PFSK-1 (cell line): ENCODE results near the gene B3GNT2.

ENCODE experiments used
- FOXP2 ChIP-seq: optimal IDR thresholded peaks from 2 replicates; pipeline ENCODE3; 2011; ENCODE audit warnings: borderline replicate concordance, control low read depth, inconsistent platforms; ENCODE audit not compliant: insufficient read depth; ENCODE audit errors: extremely low read length, extremely low read depth
- POLR2AphosphoS5 ChIP-seq: IDR thresholded peaks from 2 replicates; pipeline ENCODE4 v1.6.1; 2012; ENCODE audit warnings: low read depth, mild to moderate bottlenecking, control low read depth, low read length, moderate library complexity
- SIN3A ChIP-seq: IDR thresholded peaks from 2 replicates; pipeline ENCODE4 v1.6.1; 2012; ENCODE audit warnings: mild to moderate bottlenecking, low read length, moderate library complexity, borderline replicate concordance; ENCODE audit not compliant: insufficient read depth
- TAF1 ChIP-seq: IDR thresholded peaks from 2 replicates; pipeline ENCODE4 v1.6.1; 2012; ENCODE audit warnings: low read length, control low read depth, borderline replicate concordance; ENCODE audit not compliant: insufficient read depth
- TF ChIP-seq, protein P1 (sequence below), 2 experiments: IDR thresholded peaks; 2 replicates each; pipeline versions ENCODE4 v1.6.1 to v1.8.0; 2011 to 2012; ENCODE audit warnings: low read depth in 2 of 2, low read length in 2 of 2, control low read depth in 1 of 2, inconsistent platforms in 1 of 2, mild to moderate bottlenecking in 1 of 2, moderate library complexity in 1 of 2; ENCODE audit not compliant: insufficient read depth in 1 of 2

B3GNT2 gene

DNA sequence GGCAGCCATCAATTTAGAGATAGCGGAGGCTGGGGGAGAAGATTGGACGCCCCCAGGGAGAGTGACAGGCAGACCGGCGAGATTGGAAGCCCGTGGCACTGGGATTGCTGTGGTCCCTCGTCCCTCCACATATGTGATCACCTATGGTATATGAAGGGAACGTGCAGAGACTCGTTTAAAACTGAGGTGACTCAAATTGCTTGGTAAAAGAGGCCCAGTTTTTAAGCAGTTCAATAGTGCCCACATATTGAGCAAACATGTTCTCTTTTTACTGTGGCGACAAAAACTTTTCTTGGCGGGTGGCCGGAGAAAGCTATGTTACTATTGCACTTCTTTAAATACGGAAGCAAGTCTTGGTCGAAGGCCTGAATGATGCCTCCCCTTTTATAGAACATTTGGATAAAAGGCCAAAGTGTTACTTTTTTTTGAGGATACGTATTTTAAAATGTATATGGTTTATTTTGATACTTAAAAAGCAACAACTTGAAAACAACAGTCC is 9.1 kb downstream of the B3GNT2 start:
- TF ChIP-seq, protein P1, sequence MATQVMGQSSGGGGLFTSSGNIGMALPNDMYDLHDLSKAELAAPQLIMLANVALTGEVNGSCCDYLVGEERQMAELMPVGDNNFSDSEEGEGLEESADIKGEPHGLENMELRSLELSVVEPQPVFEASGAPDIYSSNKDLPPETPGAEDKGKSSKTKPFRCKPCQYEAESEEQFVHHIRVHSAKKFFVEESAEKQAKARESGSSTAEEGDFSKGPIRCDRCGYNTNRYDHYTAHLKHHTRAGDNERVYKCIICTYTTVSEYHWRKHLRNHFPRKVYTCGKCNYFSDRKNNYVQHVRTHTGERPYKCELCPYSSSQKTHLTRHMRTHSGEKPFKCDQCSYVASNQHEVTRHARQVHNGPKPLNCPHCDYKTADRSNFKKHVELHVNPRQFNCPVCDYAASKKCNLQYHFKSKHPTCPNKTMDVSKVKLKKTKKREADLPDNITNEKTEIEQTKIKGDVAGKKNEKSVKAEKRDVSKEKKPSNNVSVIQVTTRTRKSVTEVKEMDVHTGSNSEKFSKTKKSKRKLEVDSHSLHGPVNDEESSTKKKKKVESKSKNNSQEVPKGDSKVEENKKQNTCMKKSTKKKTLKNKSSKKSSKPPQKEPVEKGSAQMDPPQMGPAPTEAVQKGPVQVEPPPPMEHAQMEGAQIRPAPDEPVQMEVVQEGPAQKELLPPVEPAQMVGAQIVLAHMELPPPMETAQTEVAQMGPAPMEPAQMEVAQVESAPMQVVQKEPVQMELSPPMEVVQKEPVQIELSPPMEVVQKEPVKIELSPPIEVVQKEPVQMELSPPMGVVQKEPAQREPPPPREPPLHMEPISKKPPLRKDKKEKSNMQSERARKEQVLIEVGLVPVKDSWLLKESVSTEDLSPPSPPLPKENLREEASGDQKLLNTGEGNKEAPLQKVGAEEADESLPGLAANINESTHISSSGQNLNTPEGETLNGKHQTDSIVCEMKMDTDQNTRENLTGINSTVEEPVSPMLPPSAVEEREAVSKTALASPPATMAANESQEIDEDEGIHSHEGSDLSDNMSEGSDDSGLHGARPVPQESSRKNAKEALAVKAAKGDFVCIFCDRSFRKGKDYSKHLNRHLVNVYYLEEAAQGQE (IDR thresholded peaks at IDR 0.05; ENCODE audit: insufficient read depth in 1 of 2, low read depth in 2 of 2, low read length in 2 of 2), result no peak
- TF ChIP-seq TAF1 (no peak), FOXP2 (no peak), POLR2AphosphoS5 (no peak), SIN3A (no peak)

DNA sequence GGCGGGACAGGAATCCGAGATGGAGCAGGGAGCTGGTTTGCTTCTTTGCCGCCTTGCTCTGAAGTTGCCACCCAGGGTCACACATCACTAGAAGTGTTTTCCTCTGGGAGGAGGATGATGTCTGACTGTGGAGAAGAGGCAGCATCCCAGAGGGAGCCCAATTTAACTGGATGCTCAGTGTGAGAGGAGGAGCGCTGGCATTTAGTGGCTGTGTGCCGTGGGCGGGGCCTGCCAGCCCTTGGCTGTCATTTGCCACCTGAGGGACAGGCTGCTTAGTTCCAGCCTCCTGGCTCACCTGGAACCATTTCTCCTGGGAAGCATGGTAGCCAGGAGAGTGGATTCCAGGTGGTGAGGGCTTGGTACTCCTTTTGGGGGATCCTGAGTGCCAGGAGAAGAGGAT is 9.6 kb downstream of the B3GNT2 start:
- TF ChIP-seq SIN3A (no peak), FOXP2 (no peak), POLR2AphosphoS5 (no peak), TAF1 (no peak)
- TF ChIP-seq, protein P1 (IDR thresholded peaks at IDR 0.05; ENCODE audit: insufficient read depth in 1 of 2, low read depth in 2 of 2, low read length in 2 of 2), result no peak

DNA sequence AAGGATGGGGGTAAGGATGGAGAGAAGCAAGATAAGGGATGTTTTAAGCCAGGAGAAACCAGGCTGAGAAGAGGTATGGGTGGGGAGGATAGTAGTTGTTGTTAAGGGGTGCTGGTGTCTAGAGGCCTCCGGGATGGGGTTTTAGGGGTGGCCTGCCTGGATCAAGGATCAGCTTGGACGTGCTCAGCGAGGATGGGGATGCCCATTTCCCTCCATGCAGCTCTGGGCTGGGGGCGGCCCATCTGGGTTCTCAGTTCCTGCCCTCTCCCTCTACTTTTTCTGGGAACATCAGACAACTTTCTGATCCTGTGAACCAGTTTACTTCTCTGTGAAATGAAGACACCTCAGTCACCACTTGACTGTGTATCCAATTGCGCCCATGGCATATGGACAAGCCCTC is 10.1 kb downstream of the B3GNT2 start:
- no peak for TF ChIP-seq SIN3A
- TF ChIP-seq, protein P1 (IDR thresholded peaks at IDR 0.05; ENCODE audit: insufficient read depth in 1 of 2, low read depth in 2 of 2, low read length in 2 of 2), result no peak
- no peak for TF ChIP-seq FOXP2
- no peak for TF ChIP-seq POLR2AphosphoS5
- no peak for TF ChIP-seq TAF1

DNA sequence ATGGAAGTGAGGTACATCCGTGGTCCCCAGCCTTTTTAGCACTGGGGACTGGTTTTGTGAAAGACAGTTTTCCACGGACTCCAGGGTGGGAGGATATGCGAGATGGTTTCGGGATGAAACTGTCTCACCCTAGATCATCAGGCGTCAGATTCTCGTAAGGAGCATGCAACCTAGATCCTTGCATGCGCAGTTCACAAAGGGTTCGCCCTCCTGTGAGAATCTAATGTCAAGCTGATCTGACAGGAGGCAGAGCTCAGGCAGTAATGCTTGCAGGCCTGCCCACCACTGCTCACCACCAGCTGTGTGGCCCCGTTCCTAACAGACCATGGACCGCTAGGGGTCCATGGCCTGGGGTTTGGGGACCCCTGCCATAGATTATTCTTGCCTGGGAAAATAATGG is 11.6 kb downstream of the B3GNT2 start:
- no peak for TF ChIP-seq SIN3A
- TF ChIP-seq, protein P1 (IDR thresholded peaks at IDR 0.05; ENCODE audit: insufficient read depth in 1 of 2, low read depth in 2 of 2, low read length in 2 of 2), result no peak
- TF ChIP-seq FOXP2, result no peak
- TF ChIP-seq POLR2AphosphoS5, result no peak
- TF ChIP-seq TAF1, result no peak

DNA sequence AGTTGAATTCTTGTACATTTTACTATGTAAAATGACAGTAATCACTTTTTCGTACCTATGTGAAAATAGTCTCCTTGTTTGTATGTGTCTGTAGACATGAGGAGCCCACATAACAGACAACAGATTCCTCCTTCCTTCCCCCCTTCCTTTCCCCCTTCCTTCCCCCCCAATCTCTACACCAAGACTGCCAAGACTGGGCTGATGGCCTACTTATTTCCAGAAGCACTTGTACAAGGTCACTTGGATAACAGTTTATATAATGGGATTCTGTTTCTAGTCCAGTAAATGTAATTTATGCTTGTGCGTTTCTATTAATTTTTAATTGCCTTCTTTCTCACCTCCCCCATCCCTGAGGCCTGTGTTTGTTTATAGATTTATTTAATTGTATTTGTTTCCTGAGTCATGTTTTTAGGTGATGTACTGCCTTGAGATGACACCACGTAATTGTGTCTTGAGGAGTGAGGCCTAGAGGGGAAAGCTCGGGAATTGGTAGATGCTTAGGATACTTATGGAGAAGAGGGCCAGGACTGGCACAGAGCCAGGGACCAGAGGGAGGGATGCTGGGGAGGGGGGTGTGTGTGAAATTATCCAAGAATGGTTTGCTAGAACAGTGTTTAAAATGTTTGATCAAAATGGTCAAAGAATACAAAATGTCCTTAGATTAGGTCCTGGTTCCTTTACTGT is 12.3 kb downstream of the B3GNT2 start:
- no peak for TF ChIP-seq POLR2AphosphoS5
- no peak for TF ChIP-seq TAF1
- TF ChIP-seq, protein P1 (IDR thresholded peaks at IDR 0.05; ENCODE audit: insufficient read depth in 1 of 2, low read depth in 2 of 2, low read length in 2 of 2), result no peak
- TF ChIP-seq FOXP2, result no peak
- no peak for TF ChIP-seq SIN3A
